Neural progenitor cell (in vitro differentiated cells): ENCODE data around the gene PAK4. TPM values are rescaled to one million over a fixed set of nuclear protein-coding genes. Genes with fewer than 3 reads are reported as not detected.

Source experiments
- DNase-seq: peaks from one replicate; pipeline ENCODE4 v3.0.0-alpha.2; 2016; ENCODE audit warnings: low spot score
- H2AFZ ChIP-seq: fragments of 200-600 bp; sonication (generic); replicated peaks from 2 replicates; pipeline ENCODE4 v1.6.1; 2016; ENCODE audit warnings: antibody characterized with exemption
- H3F3A ChIP-seq: fragments of 200-600 bp; sonication (generic); 2 replicates; pipeline ENCODE4 v1.6.1; 2016; ENCODE audit warnings: antibody characterized with exemption, low read depth
- H3K27ac ChIP-seq: fragments of 200-600 bp; sonication (generic); 2 replicates; pipeline ENCODE4 v1.5.1; 2016; ENCODE audit warnings: mild to moderate bottlenecking
- H3K27me3 ChIP-seq: fragments of 200-600 bp; sonication (generic); 2 replicates; pipeline ENCODE4 v1.6.1; 2016; ENCODE audit warnings: mild to moderate bottlenecking, moderate library complexity
- H3K36me3 ChIP-seq: fragments of 200-600 bp; sonication (generic); 2 replicates; pipeline ENCODE4 v1.5.1; 2016
- H3K4me1 ChIP-seq: fragments of 200-600 bp; sonication (generic); 2 replicates; pipeline ENCODE4 v1.6.1; 2016; ENCODE audit warnings: mixed run types
- H3K4me2 ChIP-seq: fragments of 200-600 bp; sonication (generic); 2 replicates; pipeline ENCODE4 v1.6.1; 2016
- H3K4me3 ChIP-seq: fragments of 200-600 bp; sonication (generic); 2 replicates; pipeline ENCODE4 v1.5.1; 2016
- H3K79me2 ChIP-seq: fragments of 200-600 bp; sonication (generic); 2 replicates; pipeline ENCODE4 v1.6.1; 2016; ENCODE audit warnings: low read depth
- H3K9ac ChIP-seq: fragments of 200-600 bp; sonication (generic); 2 replicates; pipeline ENCODE4 v1.6.1; 2016
- H3K9me3 ChIP-seq: fragments of 200-600 bp; sonication (generic); 2 replicates; pipeline ENCODE4 v1.5.1; 2016; ENCODE audit warnings: low read depth
- H4K20me1 ChIP-seq: fragments of 200-600 bp; sonication (generic); 2 replicates; pipeline ENCODE4 v1.6.1; 2016; ENCODE audit warnings: low read depth
- H3K27ac Mint-ChIP-seq: 3 replicates; pipeline ENCODE4 v1.8.0; 2021; ENCODE audit warnings: mixed read lengths
- H3K27me3 Mint-ChIP-seq: 2 replicates; pipeline ENCODE4 v1.8.0; 2022; ENCODE audit warnings: low read depth, mild to moderate bottlenecking, inconsistent platforms, moderate library complexity, mixed read lengths; ENCODE audit not compliant: insufficient read depth
- H3K36me3 Mint-ChIP-seq: 3 replicates; pipeline ENCODE4 v1.8.0; 2021; ENCODE audit warnings: mixed read lengths
- H3K4me1 Mint-ChIP-seq: 3 replicates; pipeline ENCODE4 v1.8.0; 2021; ENCODE audit warnings: mixed read lengths
- H3K4me3 Mint-ChIP-seq: 3 replicates; pipeline ENCODE4 v1.8.0; 2021; ENCODE audit warnings: mild to moderate bottlenecking, moderate library complexity, mixed read lengths
- H3K9me3 Mint-ChIP-seq: 3 replicates; pipeline ENCODE4 v1.8.0; 2020; ENCODE audit warnings: mixed read lengths
- CTCF ChIP-seq: fragments of 200-600 bp; sonication (generic); IDR thresholded peaks from 2 replicates; pipeline ENCODE4 v1.5.1; 2017; ENCODE audit warnings: antibody characterized with exemption, mild to moderate bottlenecking
- EZH2 ChIP-seq: fragments of 200-600 bp; sonication (generic); IDR thresholded peaks from 2 replicates; pipeline ENCODE4 v1.6.1; 2017; ENCODE audit warnings: antibody characterized with exemption, mild to moderate bottlenecking, moderate library complexity
- EZH2phosphoT487 ChIP-seq: fragments of 200-600 bp; sonication (generic); IDR thresholded peaks from 2 replicates; pipeline ENCODE4 v1.6.1; 2017; ENCODE audit warnings: antibody characterized with exemption
- total RNA-seq: library from RNA; depleted of rRNA; stranded (reverse); fragments of >200 nt; gene quantifications from 2 replicates; pipeline ENCODE4 v1.2.3, GENCODE V29; 2015; ENCODE audit warnings: low replicate concordance

The PAK4 gene
- total RNA-seq, 1 donor from 2014 or later = 9.7 TPM

GRCh38 chr19:39132344-39132969 lies 6.9 kb downstream of the PAK4 start:
- H3K4me3 ChIP-seq = no peak overlapping the region
- no peak for TF ChIP-seq CTCF
- TF ChIP-seq EZH2 = no peak
- no peak for TF ChIP-seq EZH2phosphoT487
- H2AFZ ChIP-seq = no peak overlapping the region
- H3K27ac ChIP-seq = no peak overlapping the region
- H4K20me1 ChIP-seq = peaks cover 99% of the 10 kb centered on the region
- DNase-seq = no peak
- peaks cover 99% of the 10 kb centered on the region for H3K79me2 ChIP-seq
- no peak overlapping the region for H3K9ac ChIP-seq
- Mint-ChIP-seq H3K36me3 (no peaks in the 10 kb centered on the region), H3K27ac (no peak overlapping the region), H3K4me3 (no peak overlapping the region), H3K27me3 (no peaks in the 10 kb centered on the region), H3K4me1 (peaks cover 46% of the 10 kb centered on the region), H3K9me3 (no peaks in the 10 kb centered on the region)
- peaks cover 34% of the 10 kb centered on the region for H3K4me1 ChIP-seq
- H3K27me3 ChIP-seq = no peaks in the 10 kb centered on the region
- no peak overlapping the region for H3K4me2 ChIP-seq
- no peaks in the 10 kb centered on the region for H3K36me3 ChIP-seq
- H3K9me3 ChIP-seq = no peaks in the 10 kb centered on the region
- peaks cover 9% of the 10 kb centered on the region for H3F3A ChIP-seq

- H3K4me1 Mint-ChIP-seq = peaks cover 41% of the 10 kb centered on the region
- H3K4me3 ChIP-seq = peak overlapping the region; percentile 19
- peaks cover 99% of the 10 kb centered on the region for H3K79me2 ChIP-seq
Measured at GRCh38 chr19:39133431-39134270, 8.1 kb downstream of the PAK4 start.

GRCh38 chr19:39135701-39136100 lies 10.1 kb downstream of the PAK4 start:
- H3K4me1 ChIP-seq = peaks cover 62% of the 10 kb centered on the region
- H3K9me3 ChIP-seq = no peaks in the 10 kb centered on the region
- H3K9ac ChIP-seq = no peak overlapping the region
- H3K4me3 ChIP-seq = no peak overlapping the region
- H3K27me3 Mint-ChIP-seq = no peaks in the 10 kb centered on the region
- no peaks in the 10 kb centered on the region for H3K9me3 Mint-ChIP-seq
- DNase-seq = no peak
- peaks cover 47% of the 10 kb centered on the region for H3K4me1 Mint-ChIP-seq
- H3K36me3 ChIP-seq = no peaks in the 10 kb centered on the region
- no peaks in the 10 kb centered on the region for H3K27me3 ChIP-seq
- H4K20me1 ChIP-seq = peaks cover 99% of the 10 kb centered on the region
- H3K27ac Mint-ChIP-seq = no peak overlapping the region
- no peaks in the 10 kb centered on the region for H3K36me3 Mint-ChIP-seq
- peaks cover 99% of the 10 kb centered on the region for H3K79me2 ChIP-seq
- no peak overlapping the region for H3K4me3 Mint-ChIP-seq
- peaks cover 20% of the 10 kb centered on the region for H3F3A ChIP-seq
- no peak for TF ChIP-seq EZH2
- no peak for TF ChIP-seq EZH2phosphoT487
- no peak for TF ChIP-seq CTCF
- H2AFZ ChIP-seq = no peak overlapping the region
- no peak overlapping the region for H3K4me2 ChIP-seq
- H3K27ac ChIP-seq = no peak overlapping the region

More at GRCh38 chr19:39133431-39134270, 8.1 kb downstream of the PAK4 start:
- no peaks in the 10 kb centered on the region for H3K36me3 Mint-ChIP-seq
- peak; percentile 54 for DNase-seq
- Histone ChIP-seq H3K4me2 (peak overlapping the region; percentile 57), H3K9me3 (no peaks in the 10 kb centered on the region), H3K27ac (no peak overlapping the region), H3K27me3 (no peaks in the 10 kb centered on the region), H2AFZ (no peak overlapping the region), H4K20me1 (peaks cover 99% of the 10 kb centered on the region), H3K4me1 (peaks cover 42% of the 10 kb centered on the region), H3K36me3 (no peaks in the 10 kb centered on the region), H3K9ac (no peak overlapping the region), H3F3A (peaks cover 14% of the 10 kb centered on the region)
- no peak overlapping the region for H3K27ac Mint-ChIP-seq
- no peak for TF ChIP-seq CTCF
- no peak for TF ChIP-seq EZH2phosphoT487
- no peak for TF ChIP-seq EZH2
- no peaks in the 10 kb centered on the region for H3K9me3 Mint-ChIP-seq
- no peaks in the 10 kb centered on the region for H3K27me3 Mint-ChIP-seq
- H3K4me3 Mint-ChIP-seq = no peak overlapping the region
